Endometrium (tissue), 2 donors: ENCODE measurements around the gene ALKBH8.
A peak's percentile ranks its signal among the peaks of the same experiment; 100 is the strongest.
"Not testable (repeated sequence)": the region's sequence is repeated elsewhere in the genome, so short reads cannot be mapped to it uniquely, and the experiment has no call there.

Source experiments
- FAIRE-seq: peaks from 2 replicates; lab custom pipeline; 2012; peaks lifted over from hg19 to GRCh38; lab: Jason Lieb, UNC
- donor health status: control.
- donor health status: control.

ALKBH8 gene

DNA sequence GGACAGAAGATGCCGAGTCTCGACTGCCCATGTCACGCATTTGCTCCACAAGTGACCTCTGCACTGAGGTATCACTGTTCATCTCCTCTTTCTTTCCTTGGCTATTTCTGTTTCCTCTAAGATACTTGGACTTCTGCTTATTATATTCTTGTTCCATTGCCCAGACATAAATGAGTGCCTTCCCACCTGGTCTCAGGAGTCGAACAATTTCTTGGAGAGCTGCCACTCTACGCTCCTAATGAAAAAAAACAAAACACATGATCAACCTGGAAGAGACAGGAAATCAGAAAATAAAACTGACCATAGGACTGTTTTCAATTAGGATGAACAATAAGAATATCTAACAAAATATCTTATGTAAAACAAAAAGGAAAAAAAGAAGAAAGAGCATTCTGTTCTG, 60.6 kb downstream of the ALKBH8 start:
- no peak for FAIRE-seq

- FAIRE-seq: no peak
These were observed 63.8 kb downstream of the ALKBH8 start for GRCh38 chr11:107501713-107502112.

GRCh38 chr11:107497371-107497770, 68.2 kb downstream of the ALKBH8 start:
- FAIRE-seq: not testable (repeated sequence)

DNA sequence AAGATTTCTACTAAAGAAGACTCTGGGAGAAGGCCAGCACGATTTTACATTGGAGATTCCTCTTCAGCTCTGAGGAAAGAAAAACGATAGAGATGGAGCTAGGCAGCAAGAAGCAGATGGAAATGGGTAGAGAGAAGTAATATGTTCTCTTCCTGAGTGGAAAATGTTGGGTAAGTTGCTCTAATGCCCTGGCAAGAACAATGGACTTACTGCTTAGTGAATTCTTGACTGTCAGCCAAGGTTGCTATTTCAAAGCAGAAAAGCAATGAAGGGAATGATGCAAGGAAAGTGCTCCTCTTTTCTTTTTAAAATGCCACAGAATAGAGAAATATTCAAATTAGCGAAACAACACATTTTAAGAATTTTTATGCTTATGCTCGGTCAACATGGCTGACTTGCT, 69.5 kb downstream of the ALKBH8 start:
- FAIRE-seq: no peak

DNA sequence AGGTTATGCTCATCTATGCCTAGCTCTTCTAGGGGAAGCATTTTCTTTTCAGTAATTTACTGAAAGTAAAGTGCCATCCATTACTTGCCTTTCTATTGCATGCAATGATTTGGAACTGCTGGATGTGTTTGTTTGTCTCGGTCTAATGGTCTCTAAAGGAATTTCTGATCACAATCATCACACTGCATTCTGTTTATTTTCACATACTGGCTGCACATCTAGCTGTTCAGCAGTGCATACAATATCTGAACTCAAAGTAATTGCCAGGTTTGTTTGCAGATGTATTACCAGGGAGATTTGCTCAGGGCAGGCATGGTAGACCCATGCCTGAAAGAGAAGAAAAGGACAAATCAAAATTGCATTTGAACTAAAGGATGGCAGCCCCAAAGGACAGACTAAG, 71.5 kb downstream of the ALKBH8 start:
- no peak for FAIRE-seq

DNA sequence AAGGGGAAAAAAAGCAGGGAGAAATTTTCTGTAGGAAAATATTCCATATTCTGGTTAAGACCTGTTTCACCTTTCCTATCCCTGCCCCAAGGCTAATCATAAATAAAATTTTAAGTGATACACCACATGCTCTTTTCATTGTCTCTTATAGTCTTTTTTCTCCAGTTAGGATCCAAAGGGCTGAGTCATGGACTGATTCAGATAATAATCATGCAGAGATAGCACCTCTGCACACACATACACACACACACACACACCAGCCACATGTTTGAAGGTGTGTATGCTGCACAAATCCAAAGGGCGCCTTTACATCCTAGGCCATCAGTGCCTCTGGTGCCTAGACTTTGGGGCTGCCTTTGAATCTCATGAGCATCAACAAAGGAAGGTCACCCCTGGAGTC, 72.4 kb downstream of the ALKBH8 start:
- no peak for FAIRE-seq

GRCh38 chr11:107490836-107491235, 74.7 kb downstream of the ALKBH8 start:
- FAIRE-seq: no peak

DNA sequence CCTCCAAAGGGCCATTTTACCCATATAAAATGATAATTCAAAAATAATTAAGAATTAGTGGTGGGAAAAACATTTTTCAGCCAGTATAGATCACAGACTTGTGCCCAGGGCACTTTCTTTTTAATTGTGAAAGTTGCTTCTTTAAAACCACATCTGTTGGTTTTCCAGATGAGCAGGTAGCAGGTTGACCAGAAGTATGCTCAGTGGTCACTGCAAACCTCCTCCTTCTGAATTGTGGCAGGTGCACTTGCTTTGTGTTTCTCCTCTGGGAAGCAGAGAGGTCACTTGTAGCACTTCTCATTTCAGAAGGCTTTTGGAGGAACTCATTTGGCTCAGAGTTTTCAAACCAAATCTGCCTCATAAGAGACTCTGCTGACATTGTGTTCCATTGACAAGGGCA, 83.3 kb downstream of the ALKBH8 start:
- FAIRE-seq: no peak

GRCh38 chr11:107478922-107479321, 86.6 kb downstream of the ALKBH8 start:
- no peak for FAIRE-seq

DNA sequence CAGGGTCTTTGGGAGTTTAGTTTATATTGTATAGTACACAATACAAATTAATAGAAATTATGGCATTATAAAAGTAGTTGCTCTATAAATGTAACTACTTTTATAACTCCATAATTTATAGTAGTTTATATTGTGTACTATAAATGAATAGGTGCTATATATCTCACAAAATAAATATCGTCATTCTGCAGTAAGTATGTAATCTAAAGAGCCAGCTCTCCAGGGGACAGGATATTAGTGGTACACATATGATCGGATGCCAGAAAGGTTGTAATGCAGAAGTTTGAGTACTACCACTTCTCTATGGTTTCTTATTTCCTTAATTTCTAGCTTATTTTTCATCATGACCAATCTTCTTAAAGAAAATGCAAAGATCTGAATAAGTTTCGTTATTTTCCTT, 87.7 kb downstream of the ALKBH8 start:
- no peak for FAIRE-seq

GRCh38 chr11:107473792-107474191, 91.7 kb downstream of the ALKBH8 start:
- FAIRE-seq: no peak

GRCh38 chr11:107472966-107473365, 92.6 kb downstream of the ALKBH8 start:
- FAIRE-seq: no peak

GRCh38 chr11:107468596-107468995, 96.9 kb downstream of the ALKBH8 start:
- no peak for FAIRE-seq

GRCh38 chr11:107467696-107468095, 97.8 kb downstream of the ALKBH8 start:
- FAIRE-seq: peak; percentile 66

- not testable (repeated sequence) for FAIRE-seq
These were observed 99.2 kb downstream of the ALKBH8 start for GRCh38 chr11:107466275-107466866.

- peak; percentile 98 for FAIRE-seq
These were observed 107.8 kb downstream of the ALKBH8 start, which contains the start of gene CWF19L2 for GRCh38 chr11:107457558-107458271. CWF19L2 (minus strand) TSS chr11:107457825; CDS start chr11:107457816, 9 bp downstream.

DNA sequence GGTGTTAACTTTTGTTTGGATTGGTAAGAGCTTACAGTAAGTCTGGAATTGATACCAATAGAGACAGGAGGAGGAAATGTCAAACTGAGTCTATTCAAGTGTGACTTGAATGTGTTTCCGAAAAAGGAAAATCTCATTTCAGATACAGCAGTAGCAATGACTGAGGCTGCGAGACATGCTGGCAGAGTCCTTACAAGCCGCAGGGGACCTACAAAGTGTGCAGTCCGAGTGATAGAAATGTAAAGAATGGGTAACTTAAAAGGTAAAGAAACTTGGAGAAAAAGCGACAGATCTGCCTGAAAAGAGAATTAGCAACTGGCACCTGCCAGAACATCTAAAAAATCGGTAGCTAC, 108.4 kb downstream of the ALKBH8 start:
- no peak for FAIRE-seq

DNA sequence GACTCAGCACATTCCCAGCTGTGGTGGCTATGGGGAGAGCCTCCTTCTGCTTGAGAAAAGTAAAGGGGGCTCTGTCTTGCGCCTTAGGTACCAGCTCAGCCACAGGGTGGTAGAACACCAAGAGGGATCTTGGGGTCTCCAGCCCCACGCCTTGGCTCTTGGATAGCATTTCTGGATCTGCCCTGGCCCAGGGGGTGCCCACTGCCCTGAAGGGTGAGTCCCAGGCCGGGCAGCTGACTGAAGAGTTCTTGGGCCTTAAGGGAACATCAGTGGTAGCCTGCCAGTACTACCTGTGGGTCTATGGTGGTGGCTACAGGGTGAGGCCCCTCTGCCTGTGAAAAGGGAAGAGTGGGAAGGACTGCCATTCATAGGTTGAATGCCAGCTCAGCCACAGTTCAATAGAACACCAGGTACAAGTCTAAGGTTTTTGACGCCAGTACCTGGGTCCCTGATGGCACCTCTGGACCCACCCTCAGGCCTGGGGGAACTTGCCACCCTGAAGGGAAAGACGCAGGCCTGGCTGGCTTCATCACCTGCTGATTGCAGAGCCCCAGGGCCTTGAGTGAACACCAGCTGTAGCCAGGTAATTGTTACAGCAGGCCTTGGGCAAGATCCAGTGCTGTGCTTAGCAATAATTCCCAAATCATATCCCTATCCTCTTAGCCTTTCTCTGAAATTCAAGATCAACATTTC, 111.8 kb downstream of the ALKBH8 start:
- FAIRE-seq: no peak
